Transverse colon (tissue), 3 donors: ENCODE data around the gene TRIM25.

Experiments
- CTCF ChIP-seq, 5 experiments: fragments of 200-600 bp in 3 of 5; fragments of 450-650 bp in 2 of 5; sonication (generic) in 3 of 5; IDR thresholded peaks; 1 replicate in 2 of 5; 2 replicates in 3 of 5; pipeline ENCODE4 v1.5.1; 2016 to 2017; ENCODE audit warnings: antibody characterized with exemption in 5 of 5, inconsistent platforms in 3 of 5, mild to moderate bottlenecking in 2 of 5, moderate library complexity in 1 of 5
- EP300 ChIP-seq: sonication (generic); formaldehyde crosslinking; IDR thresholded peaks from one replicate; pipeline ENCODE4 v1.6.1; 2017; ENCODE audit warnings: antibody characterized with exemption, low read depth
- POLR2A ChIP-seq: fragments of 450-650 bp; IDR thresholded peaks from one replicate; pipeline ENCODE4 v1.6.1; 2016; ENCODE audit warnings: antibody characterized with exemption, mild to moderate bottlenecking, moderate library complexity

DNA sequence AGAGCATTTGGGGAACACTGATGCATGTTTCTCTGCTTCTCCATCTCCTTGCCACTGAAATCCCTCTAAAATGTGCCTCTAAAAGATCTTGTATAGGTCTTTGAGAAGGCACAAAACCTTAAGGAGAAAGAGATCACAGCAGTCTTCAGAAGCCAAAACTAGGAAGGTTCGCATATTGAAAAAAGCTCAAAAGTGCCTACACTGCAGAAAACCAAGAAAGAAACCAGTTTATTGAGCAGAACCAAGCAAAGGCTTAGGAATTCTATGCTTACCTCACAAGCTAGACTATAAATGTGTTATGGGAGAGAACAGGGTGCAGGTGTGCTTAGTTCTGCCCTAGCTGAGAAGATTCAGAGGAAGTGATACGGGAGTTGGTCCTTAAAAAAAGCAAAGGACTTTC is 63.3 kb downstream of the TRIM25 start:
- TF ChIP-seq CTCF (IDR thresholded peaks at IDR 0.05) (no peak), POLR2A (no peak), EP300 (no peak)
